ENCODE data around the gene KREMEN1. TPM values are rescaled to one million over a fixed set of nuclear protein-coding genes. Genes with fewer than 3 reads are reported as not detected.

Gene KREMEN1
- total and polyA plus RNA-seq, 9 of the 15 experiments (the other 6 are each of a cell fraction or from before 2014, with no cell fraction given) = 0.69 to 11.5 (median 4.3) TPM

DNA sequence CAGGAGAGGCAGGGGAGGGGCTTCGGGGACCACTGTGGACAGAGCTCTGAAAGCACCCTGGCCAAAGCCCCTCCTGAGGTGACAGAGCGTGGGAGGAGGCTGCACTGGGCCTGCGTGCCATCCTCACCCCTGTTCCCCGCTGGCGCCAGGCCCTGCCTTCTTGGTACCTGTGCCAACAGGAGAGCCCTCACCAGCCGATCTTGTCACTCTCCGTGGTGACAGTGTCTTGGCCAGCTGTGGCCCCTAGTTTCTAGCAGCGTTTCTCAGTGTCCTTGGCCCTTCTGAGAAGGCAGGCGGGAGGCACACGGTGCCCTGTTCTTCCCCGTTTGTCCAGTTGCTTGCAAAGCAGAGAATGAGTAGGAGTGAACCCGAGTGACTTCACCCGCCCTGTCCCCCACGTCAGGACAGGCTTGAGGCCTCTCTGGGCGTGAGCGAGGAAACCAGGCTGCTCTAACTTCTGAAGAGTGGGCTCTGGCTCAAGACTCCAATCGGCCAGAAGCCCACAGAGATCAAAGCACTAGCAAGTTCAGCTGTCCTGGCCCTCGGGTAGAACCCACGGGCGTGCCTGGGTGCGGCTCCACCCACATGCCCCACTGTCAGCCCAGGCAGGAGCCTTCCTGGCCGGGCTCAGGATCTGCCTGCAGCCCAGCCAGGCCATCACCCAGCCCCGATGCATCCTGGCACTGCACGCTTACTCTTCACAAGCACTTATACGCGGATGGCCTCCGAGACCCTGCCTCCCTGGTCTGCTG, 72.7 kb downstream of the KREMEN1 start:
- H3K4me2 ChIP-seq (ENCODE audit: insufficient read depth, low read length) = no peak overlapping the region
- peaks cover 6% of the 10 kb centered on the region; the same call in 1 of the 3 replicates for H3K36me3 ChIP-seq (ENCODE audit: control insufficient read depth, insufficient read depth, low read length)
- no TSS peak for BruUV-seq (replicated peaks)
- no peaks in the 10 kb centered on the region for H3K79me2 ChIP-seq (ENCODE audit: control insufficient read depth, insufficient read depth, low read length)
- no peaks in the 10 kb centered on the region for H3K27me3 ChIP-seq (ENCODE audit: control insufficient read depth in 2 of 2, insufficient read depth in 2 of 2, low read length in 2 of 2)
- H4K20me1 ChIP-seq (replicated peaks; ENCODE audit: control insufficient read depth, insufficient read depth, low read length) = no peaks in the 10 kb centered on the region
- in situ Hi-C loops (cut with MboI) (no loop called here), intact Hi-C loops (cut with micrococcal nuclease) (no loop called here)
- no peak overlapping the region for H3K4me3 ChIP-seq
- 62% methylated on average over 14 of the region's 27 CpGs for WGBS (ENCODE audit: insufficient coverage, low coverage, missing lambda C conversion rate)
- FAIRE-seq (no peak), ATAC-seq (no peak), DNase-seq (ENCODE audit: extremely low read depth in 1 of 4, low spot score in 3 of 4) (no peak)
- H3K9me3 ChIP-seq (replicated peaks; ENCODE audit: control insufficient read depth, insufficient read depth, low read depth, low read length) = no peaks in the 10 kb centered on the region
- H3K4me1 ChIP-seq (replicated peaks in 1 of 2; ENCODE audit: control insufficient read depth in 2 of 2, insufficient read depth in 2 of 2, low read length in 2 of 2) = peaks cover 0 to 17% of the 10 kb centered on the region in 2 experiments; a peak in 2 of 5 replicates
- POLR2A ChIA-PET = no interaction called here
- no peak overlapping the region for H3K27ac ChIP-seq (ENCODE audit: extremely low read depth, low read depth, low read length)
- H3K9ac ChIP-seq (ENCODE audit: insufficient read depth in 1 of 2, low read depth in 2 of 2, low read length in 2 of 2) = peak overlapping the region in 1 of 2 experiments; percentile 72; a peak in 2 of 4 replicates
- no peaks in the 10 kb centered on the region for H3K9me1 ChIP-seq (ENCODE audit: control insufficient read depth, insufficient read depth, low read length)
- CTCF ChIA-PET (ENCODE audit: low intra/inter-chr PET ratio) = no interaction called here
- H2AFZ ChIP-seq (ENCODE audit: low read depth, low read length) = no peak overlapping the region
- TF ChIP-seq CTCF (IDR thresholded peaks at IDR 0.05 in 2 of 3, conservative IDR thresholded peaks at IDR 0.05 in 1 of 3; ENCODE audit: insufficient read depth in 2 of 3, low read depth in 1 of 3, low read length in 3 of 3) = no peak
- no peak for TF ChIP-seq SRSF9 (IDR thresholded peaks at IDR 0.05; ENCODE audit: borderline replicate concordance, low read depth, low read length)
- TF ChIP-seq ZNF197 (CRISPR knock-in tag; IDR thresholded peaks at IDR 0.05; ENCODE audit: low read depth) = no peak
- TF ChIP-seq C11orf30 (IDR thresholded peaks at IDR 0.05; ENCODE audit: low read depth) = no peak
- no peak for TF ChIP-seq JUN (IDR thresholded peaks at IDR 0.05; ENCODE audit: borderline replicate concordance, low read depth, low read length)
- no peak for TF ChIP-seq JUN (CRISPR knock-in tag; IDR thresholded peaks at IDR 0.05; ENCODE audit: borderline replicate concordance)
- TF ChIP-seq, protein P1, sequence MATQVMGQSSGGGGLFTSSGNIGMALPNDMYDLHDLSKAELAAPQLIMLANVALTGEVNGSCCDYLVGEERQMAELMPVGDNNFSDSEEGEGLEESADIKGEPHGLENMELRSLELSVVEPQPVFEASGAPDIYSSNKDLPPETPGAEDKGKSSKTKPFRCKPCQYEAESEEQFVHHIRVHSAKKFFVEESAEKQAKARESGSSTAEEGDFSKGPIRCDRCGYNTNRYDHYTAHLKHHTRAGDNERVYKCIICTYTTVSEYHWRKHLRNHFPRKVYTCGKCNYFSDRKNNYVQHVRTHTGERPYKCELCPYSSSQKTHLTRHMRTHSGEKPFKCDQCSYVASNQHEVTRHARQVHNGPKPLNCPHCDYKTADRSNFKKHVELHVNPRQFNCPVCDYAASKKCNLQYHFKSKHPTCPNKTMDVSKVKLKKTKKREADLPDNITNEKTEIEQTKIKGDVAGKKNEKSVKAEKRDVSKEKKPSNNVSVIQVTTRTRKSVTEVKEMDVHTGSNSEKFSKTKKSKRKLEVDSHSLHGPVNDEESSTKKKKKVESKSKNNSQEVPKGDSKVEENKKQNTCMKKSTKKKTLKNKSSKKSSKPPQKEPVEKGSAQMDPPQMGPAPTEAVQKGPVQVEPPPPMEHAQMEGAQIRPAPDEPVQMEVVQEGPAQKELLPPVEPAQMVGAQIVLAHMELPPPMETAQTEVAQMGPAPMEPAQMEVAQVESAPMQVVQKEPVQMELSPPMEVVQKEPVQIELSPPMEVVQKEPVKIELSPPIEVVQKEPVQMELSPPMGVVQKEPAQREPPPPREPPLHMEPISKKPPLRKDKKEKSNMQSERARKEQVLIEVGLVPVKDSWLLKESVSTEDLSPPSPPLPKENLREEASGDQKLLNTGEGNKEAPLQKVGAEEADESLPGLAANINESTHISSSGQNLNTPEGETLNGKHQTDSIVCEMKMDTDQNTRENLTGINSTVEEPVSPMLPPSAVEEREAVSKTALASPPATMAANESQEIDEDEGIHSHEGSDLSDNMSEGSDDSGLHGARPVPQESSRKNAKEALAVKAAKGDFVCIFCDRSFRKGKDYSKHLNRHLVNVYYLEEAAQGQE (IDR thresholded peaks at IDR 0.05; ENCODE audit: borderline replicate concordance) = no peak
- TF ChIP-seq, protein P1 (CRISPR knock-in tag; IDR thresholded peaks at IDR 0.05; ENCODE audit: low read depth) = no peak
- TF ChIP-seq, protein P2, sequence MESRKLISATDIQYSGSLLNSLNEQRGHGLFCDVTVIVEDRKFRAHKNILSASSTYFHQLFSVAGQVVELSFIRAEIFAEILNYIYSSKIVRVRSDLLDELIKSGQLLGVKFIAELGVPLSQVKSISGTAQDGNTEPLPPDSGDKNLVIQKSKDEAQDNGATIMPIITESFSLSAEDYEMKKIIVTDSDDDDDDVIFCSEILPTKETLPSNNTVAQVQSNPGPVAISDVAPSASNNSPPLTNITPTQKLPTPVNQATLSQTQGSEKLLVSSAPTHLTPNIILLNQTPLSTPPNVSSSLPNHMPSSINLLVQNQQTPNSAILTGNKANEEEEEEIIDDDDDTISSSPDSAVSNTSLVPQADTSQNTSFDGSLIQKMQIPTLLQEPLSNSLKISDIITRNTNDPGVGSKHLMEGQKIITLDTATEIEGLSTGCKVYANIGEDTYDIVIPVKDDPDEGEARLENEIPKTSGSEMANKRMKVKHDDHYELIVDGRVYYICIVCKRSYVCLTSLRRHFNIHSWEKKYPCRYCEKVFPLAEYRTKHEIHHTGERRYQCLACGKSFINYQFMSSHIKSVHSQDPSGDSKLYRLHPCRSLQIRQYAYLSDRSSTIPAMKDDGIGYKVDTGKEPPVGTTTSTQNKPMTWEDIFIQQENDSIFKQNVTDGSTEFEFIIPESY (CRISPR knock-in tag; IDR thresholded peaks at IDR 0.05) = no peak
- TF ChIP-seq ZNF174 (CRISPR knock-in tag; IDR thresholded peaks at IDR 0.05) = no peak
